ENCODE data around the gene KCNJ12.

The KCNJ12 gene

GRCh38 chr17:21370430-21370829 lies 5.7 kb upstream of the KCNJ12 start:
- no peak for DNase-seq

- no peak for DNase-seq
These were observed 4.6 kb upstream of the KCNJ12 start for GRCh38 chr17:21371511-21372081.

DNA sequence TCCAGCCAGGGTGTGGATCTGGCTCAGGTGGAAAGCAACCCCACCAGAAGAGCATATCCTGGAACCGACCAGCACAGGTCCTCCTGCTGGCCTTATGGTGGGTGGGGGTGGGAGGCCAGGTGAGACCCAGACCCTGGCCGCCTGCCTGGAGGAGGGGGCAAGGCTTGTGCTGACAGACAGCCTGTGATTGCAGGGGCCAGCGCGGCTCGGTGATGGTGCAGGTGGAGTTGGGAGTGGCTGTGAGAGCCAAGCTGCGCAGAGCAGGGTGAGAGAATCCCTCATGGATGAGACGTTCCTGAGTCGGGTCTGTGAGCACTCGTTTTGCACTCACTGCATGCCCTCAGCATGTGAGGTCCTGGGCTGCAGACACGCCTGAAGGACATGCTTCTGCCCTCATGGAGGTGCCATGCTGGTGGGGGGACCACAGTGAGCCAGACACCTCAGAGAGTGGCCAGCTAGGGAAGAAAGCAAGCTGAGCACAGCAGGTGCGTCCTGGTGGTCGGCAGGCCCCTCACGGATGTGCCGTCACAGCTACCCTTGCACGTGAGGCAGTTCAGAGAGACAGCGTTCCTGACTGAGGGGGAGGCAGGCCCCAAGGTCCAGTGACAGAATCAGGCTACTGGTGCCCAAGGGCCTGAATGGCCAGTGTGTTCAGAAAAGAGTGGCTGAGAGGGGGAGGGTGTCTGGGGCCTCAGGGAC lies 3.8 kb upstream of the KCNJ12 start:
- DNase-seq, result no peak

DNA sequence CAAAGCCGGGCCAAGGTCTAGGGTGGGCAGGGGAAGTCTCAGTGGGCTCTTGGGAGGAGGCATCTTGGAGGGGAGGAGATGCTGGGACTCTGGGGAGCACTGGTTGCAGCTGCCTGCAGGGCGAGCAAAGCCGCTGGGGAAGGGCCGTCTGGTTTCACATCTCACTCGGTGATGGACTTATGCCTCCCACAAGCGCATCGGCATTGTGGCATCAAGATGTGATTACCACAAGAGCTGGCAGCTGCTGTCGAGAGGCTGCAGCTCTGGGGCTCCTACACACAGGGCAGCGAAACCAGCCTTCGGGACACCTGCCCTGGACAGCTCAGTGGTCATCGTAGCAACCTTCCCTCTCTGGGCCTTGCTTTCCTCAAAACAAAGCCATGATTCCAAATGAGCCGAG lies 3.1 kb upstream of the KCNJ12 start:
- DNase-seq, result no peak

GRCh38 chr17:21373696-21374440 lies 2.3 kb upstream of the KCNJ12 start:
- DNase-seq, result no peak

DNA sequence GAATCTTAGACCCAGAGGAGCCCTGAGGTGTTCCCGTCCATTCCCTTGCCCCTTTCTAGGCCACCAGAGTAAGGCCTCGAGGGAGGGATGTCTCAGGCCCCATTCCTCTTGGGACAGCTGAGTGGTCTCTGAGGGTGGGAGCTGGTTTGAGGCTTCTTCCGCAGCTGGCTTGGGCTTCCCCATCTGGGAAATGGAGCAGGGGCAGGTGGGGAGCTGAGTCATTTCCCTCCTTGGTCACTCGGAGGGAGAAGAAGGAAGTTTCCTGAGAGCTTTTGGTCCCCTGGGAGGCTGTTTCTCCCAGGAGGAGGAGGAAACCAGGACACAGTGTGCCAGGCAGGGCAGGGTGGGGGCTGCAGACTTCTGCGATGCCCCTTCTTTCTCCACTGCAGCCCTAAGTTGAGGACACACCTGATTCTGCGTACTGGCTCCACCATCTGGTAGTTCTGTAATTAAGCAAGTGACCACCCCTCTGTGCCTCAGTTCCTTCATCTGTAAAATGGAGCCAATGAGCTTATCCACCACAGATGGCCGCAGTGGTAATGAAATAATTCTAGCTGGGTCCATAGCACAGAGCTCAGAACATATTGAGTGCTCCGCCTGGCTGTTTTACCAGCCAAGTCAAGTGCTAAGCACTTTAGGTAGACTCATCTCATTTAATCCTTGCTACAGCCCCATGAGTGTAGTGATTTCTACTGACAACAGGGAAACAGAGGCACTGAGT lies 1.6 kb upstream of the KCNJ12 start:
- no peak for DNase-seq

DNA sequence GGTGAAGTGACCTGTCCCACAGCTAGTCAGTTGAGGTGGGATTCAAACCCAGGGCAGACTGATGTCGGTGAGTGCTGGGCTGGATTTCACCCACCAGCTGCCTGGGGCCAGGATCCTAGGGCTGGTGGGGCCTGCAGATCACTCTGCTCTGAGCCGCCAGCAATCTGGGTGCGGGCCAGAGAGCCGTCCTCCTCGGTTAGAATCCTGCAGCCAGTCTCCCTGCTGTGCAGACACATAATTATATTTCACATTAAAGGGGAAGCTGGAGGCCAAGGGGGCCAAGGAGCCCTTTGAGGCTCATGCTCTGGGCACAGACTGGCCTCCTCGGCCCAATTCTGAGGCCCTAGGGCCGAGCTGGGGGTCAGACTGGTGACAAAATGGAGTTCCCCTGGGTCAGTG lies 996 bp upstream of the KCNJ12 start:
- no peak for DNase-seq

DNA sequence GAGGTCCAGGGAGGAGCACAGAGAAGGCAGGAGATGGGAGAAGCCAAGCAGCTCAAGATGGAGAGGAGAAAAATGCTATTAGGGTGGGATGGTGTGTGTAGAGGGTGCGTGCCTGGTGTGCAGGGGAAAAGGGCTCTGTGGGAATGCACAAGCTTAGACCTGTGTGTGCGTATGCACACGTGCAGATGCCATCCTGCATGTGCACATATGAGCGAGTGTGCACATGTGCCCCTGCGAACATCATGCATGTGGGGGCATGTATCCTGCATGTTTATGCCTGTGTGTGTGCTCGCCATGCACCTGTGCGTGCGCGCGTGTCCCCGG lies 438 bp upstream of the KCNJ12 start:
- no peak for DNase-seq

DNA sequence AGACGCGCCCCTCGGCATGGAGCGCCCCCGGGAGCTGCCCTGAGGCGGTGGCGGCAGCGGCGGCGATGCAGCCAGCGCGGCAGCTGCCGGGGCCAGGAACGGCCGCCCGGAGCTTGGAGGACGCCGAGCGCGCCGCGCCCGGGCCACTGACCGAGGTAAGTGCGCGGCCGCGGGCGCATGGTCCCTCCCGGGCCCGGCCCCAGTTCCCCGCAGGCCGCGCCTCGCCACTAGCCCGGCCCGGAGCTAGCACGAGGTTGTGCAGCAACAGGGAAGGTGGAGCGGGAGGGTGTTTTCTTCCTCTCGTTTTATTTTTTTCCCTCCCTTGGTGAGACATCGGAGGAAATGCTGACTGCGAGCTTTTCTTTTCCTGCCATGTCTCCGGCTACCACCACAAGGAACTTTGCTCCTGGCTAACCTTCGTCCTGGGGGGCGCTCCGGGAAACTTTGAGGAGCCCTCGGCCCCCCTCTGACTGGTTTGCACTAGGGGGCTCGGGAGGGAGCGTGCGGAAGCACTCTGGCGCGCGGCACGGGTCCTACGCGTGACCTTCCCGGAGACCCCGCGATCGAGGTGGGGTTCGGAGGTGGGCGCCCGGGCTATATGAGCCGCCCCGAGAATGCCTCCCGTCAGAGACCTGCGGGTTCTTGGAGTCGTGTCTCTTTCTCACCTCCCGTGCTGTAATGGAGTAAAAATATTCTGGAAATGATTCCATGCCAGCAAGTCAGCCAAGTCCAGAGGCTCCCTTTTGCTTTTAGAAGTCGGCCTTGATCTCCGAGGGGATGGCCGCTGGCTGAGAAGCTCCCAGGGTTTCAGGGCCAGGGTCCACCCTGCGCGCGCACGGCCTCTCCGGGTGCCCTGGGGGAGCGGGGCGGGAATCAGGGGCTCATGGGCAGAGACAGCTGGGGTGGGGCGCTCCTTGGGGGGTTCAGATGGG lies 868 bp downstream of the KCNJ12 start:
- peak; percentile 20 for DNase-seq

DNA sequence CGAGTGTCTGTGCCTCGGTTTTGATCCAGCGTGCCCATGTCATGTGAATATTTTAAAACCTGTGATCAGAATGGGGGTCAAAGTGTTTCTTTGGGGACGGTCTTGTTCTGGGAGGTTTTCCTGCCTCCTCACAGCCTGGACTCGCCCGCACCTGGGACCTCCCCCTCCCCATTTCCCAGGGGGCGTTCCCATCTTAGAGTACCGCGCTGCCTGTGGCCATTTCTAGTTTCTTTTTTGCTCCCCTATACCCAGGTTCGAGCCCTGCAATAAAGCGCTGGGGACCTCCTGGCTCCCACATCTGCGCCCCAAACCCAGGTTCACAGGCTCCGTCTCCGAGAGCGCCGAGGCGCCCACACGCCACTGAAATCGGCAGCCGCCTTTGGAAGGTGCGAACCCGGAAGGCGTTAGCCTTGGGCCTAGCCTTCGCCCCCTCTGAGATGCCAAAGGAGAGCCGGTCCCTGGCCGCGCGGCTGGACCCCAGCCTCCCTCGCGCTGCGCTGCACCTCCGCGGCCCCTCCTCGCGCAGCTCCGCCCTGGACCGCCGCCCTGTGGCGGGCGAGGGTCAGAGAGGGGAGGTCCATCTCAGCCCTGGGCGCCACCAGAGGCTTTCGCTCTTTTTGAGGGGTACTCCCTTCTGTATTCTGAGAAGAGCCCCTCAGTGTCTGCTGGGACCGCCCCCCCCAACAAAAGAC lies 1.7 kb downstream of the KCNJ12 start:
- DNase-seq, result no peak

- DNase-seq, result no peak
These were observed 2.4 kb downstream of the KCNJ12 start for GRCh38 chr17:21378553-21378952.

DNA sequence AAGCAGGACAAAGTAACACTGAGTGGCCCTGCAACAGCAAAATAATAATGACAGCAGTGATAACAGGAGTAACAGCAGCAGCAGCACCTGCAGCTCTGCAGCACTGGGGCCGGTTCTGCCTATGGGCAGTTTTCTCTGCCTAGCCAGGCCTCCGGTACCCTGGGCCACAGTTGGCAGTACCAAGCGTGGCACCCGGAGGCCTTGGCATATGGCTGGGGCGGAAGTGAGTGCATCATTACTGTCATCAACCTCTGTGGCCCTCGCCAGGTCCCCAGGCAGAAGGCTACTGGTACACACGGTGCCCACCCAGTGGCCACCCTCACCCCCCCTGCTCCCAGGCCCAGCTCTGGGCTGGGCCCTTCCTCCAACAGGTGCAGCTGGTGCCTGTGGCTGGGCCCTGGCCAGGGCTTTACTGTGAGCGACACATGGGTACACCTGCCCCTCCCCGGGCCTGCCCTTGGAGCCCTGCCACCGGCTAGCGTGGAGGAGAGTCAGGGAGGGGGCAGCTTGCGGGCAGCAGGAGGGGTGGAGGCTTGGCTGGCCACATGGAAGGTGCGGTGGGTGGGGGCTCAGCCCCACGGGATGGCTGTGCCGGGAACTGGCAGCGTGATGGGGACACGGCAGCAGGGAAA lies 3.0 kb downstream of the KCNJ12 start:
- DNase-seq, result no peak

GRCh38 chr17:21380659-21381058 lies 4.5 kb downstream of the KCNJ12 start:
- DNase-seq, result no peak

DNA sequence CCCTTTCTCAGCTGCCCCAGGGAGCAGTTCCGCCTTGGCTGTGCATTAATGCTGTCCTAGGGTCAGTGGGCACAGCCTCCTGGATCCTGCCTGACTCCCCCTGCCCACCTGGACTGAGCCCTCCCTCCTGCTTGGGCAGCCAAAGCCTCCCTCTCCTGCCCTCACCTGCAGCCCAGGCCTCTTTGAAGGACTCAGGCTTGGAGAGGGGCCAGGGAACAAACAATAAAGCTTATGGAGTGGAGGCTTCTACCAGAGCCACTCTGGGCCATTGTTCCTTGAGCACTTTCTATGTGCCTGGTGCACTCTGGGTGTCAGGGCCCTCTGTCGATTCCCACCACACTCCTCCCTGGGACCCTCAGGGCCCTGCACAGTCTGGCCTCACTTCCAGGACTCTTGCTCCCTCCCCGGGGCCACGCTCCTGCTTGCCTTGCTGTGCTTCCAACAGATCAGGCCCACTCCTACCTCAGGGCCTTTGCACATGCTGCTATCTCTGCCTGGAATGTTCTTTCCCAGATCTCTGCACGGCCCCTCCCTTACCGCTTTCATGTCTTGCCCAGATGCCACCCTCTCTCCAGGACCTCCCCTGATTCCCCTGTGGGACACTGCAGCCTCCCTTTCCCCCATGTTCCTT lies 5.0 kb downstream of the KCNJ12 start:
- DNase-seq, result no peak

GRCh38 chr17:21382560-21383495 lies 6.7 kb downstream of the KCNJ12 start:
- DNase-seq, result no peak

GRCh38 chr17:21385281-21385845 lies 9.2 kb downstream of the KCNJ12 start:
- no peak for DNase-seq

- no peak for DNase-seq
These were observed 11.5 kb downstream of the KCNJ12 start for GRCh38 chr17:21387616-21388015.

DNA sequence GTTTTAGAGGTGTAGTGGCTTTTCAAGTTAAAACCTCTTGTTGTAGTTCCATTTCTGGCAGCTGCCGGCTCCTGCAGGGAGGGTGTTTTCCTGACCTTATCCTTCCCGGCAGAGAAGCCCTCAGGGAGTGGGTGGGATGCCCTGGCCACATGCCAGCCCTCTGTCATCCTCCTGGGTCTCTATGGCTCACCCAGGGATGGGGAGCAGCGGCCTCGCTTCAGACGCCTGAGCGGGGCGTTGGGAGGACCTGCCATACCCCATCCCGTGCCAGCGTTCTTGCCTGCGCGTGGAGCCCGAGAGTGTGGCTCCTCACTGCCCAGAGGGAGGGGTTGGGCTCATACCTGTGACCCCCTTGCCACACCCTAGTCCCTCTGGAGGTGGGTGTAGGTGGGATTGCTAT lies 11.9 kb downstream of the KCNJ12 start:
- DNase-seq, result no peak

DNA sequence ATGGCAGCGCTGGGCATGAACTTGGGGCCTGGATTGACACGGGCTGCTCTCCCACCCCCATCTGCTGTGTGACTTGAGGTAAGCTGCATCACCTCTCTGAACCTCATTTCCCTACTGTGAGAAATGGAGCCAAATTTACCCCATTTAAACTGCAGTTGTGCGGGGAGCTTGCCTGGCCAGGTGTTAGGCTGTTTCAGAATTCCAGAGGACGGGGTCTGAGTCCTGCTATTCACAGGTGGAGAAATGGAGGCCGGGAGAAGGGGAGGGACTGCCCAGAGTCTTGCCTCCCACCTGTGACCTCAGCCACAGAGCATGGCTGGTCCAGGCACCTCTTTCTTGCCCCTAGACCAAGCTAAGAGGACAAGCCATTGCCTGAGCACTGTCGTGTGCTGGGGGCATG lies 12.8 kb downstream of the KCNJ12 start:
- DNase-seq, result no peak

DNA sequence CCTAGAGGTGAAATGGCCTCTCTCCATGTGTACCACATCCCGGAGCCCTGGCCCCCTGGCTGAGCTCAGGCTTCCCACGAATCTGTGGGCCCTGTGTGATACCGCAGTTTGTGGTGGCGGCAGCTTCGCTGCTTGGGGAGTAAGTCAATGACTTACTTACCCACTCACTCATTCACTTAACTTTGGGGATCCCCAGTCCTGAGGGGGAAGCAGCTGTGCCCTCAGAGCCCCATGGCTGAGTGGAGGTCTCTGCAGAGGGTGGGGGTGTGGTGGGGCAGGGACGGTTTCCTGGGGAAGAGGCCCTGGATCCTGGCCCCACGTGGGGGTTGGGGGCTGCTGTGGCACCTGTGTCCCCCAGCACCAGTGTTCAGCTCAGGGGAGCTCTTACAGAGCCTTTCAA lies 13.2 kb downstream of the KCNJ12 start:
- DNase-seq, result no peak
